Jurkat, Clone E6-1 (cell line): Measurements from ENCODE around the gene FBXO8.
A peak's percentile ranks its signal among the peaks of the same experiment; 100 is the strongest.

Experiments used
- DNase-seq: peaks from one replicate; pipeline ENCODE4 v3.0.0-alpha.2; 2011; ENCODE audit warnings: low read depth, low spot score
- H3K4me3 ChIP-seq: 2 replicates; pipeline ENCODE4 v1.5.1; 2011; ENCODE audit warnings: mild to moderate bottlenecking, low read length, control low read depth, moderate library complexity

Gene FBXO8

GRCh38 chr4:174255786-174256185 lies 27.7 kb downstream of the FBXO8 start:
- DNase-seq, result no peak
- no peak overlapping the region for H3K4me3 ChIP-seq

GRCh38 chr4:174255374-174255773 lies 28.1 kb downstream of the FBXO8 start:
- DNase-seq, result no peak
- no peak overlapping the region for H3K4me3 ChIP-seq

GRCh38 chr4:174254613-174255012 lies 28.9 kb downstream of the FBXO8 start:
- no peak overlapping the region for H3K4me3 ChIP-seq
- no peak for DNase-seq

GRCh38 chr4:174252412-174252811 lies 31.1 kb downstream of the FBXO8 start:
- no peak overlapping the region for H3K4me3 ChIP-seq
- no peak for DNase-seq

GRCh38 chr4:174248407-174248806 lies 35.1 kb downstream of the FBXO8 start:
- no peak overlapping the region for H3K4me3 ChIP-seq

GRCh38 chr4:174245714-174246113 lies 37.8 kb downstream of the FBXO8 start:
- H3K4me3 ChIP-seq, result no peak overlapping the region

More at GRCh38 chr4:174248407-174248806, 35.1 kb downstream of the FBXO8 start:
- no peak for DNase-seq

GRCh38 chr4:174244441-174244840 lies 39.0 kb downstream of the FBXO8 start:
- DNase-seq, result no peak
- H3K4me3 ChIP-seq, result no peak overlapping the region

More at GRCh38 chr4:174245714-174246113, 37.8 kb downstream of the FBXO8 start:
- no peak for DNase-seq

GRCh38 chr4:174241162-174241561 lies 42.3 kb downstream of the FBXO8 start:
- DNase-seq, result no peak
- H3K4me3 ChIP-seq, result no peak overlapping the region

- DNase-seq, result no peak
- H3K4me3 ChIP-seq, result no peak overlapping the region
These were observed 47.1 kb downstream of the FBXO8 start for GRCh38 chr4:174236359-174236758.

- no peak overlapping the region for H3K4me3 ChIP-seq
- no peak for DNase-seq
These were observed 52.8 kb downstream of the FBXO8 start for GRCh38 chr4:174230680-174231079.

GRCh38 chr4:174230148-174230547 lies 53.3 kb downstream of the FBXO8 start:
- no peak overlapping the region for H3K4me3 ChIP-seq
- no peak for DNase-seq

- H3K4me3 ChIP-seq, result no peak overlapping the region
- no peak for DNase-seq
These were observed 54.5 kb downstream of the FBXO8 start for GRCh38 chr4:174228988-174229387.

GRCh38 chr4:174225349-174226049 lies 58.0 kb downstream of the FBXO8 start:
- DNase-seq, result no peak
- no peak overlapping the region for H3K4me3 ChIP-seq

- DNase-seq, result no peak
- H3K4me3 ChIP-seq, result no peak overlapping the region
These were observed 58.9 kb downstream of the FBXO8 start for GRCh38 chr4:174224550-174224949.

GRCh38 chr4:174222266-174222872 lies 61.1 kb downstream of the FBXO8 start:
- H3K4me3 ChIP-seq, result no peak overlapping the region
- DNase-seq, result peak; percentile 8

GRCh38 chr4:174218127-174218790 lies 65.2 kb downstream of the FBXO8 start:
- H3K4me3 ChIP-seq, result no peak overlapping the region
- DNase-seq, result no peak

- no peak overlapping the region for H3K4me3 ChIP-seq
- peak; percentile 23 for DNase-seq
These were observed 66.0 kb downstream of the FBXO8 start for GRCh38 chr4:174217273-174218126.

GRCh38 chr4:174216799-174217272 lies 66.6 kb downstream of the FBXO8 start:
- no peak for DNase-seq
- no peak overlapping the region for H3K4me3 ChIP-seq

GRCh38 chr4:174215961-174216680 lies 67.3 kb downstream of the FBXO8 start:
- no peak for DNase-seq
- H3K4me3 ChIP-seq, result no peak overlapping the region
